Measurements from ENCODE around the gene TEAD3.
"Not testable (repeated sequence)": the region's sequence is repeated elsewhere in the genome, so short reads cannot be mapped to it uniquely, and the experiment has no call there.

The TEAD3 gene

DNA sequence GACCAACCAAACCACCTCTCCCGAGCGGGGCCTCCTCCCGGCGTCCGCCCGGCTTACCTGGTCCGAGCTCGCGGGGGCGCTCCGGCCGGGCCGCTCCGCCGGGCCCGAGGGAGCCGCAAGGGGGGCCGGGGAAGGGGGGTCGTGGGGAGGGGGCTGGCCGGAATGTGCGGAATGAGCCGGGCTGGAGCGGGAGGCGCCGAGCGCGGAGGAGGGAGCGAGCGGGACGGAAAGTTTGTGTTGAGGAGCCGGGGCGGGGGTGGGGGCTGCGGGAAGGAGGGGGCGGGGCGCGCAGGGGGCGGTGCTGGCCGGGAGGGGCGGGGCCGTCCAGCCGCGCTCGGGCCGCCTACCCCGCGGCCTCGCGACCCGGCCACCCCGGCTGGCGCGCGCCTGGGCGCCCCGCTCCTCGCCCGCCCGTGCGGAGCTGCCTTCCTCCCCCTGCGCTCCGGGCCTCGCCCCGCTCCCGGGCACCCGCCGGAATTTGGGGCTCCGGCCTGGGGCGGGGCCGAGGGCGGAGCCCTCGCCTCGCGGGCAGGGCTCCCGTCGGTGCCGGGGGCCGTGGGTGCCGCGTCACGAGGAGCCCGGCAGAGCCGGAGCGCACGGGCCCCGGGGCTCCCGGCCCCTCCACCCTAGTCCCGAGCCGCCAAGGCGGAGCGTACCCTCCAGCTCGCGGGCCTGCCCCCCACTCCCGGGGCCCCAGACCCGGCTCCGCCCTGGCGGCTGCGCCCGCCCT, at the start of gene TEAD3:
TEAD3 (minus strand) TSS at position 239 of the 730 bp plus-strand sequence.
- no peak for DNase-seq
- in situ Hi-C loops (cut with MboI; ENCODE audit: low pct_unique_long_range_greater_than_20kb, low sequenced_read_pairs): no loop called here

DNA sequence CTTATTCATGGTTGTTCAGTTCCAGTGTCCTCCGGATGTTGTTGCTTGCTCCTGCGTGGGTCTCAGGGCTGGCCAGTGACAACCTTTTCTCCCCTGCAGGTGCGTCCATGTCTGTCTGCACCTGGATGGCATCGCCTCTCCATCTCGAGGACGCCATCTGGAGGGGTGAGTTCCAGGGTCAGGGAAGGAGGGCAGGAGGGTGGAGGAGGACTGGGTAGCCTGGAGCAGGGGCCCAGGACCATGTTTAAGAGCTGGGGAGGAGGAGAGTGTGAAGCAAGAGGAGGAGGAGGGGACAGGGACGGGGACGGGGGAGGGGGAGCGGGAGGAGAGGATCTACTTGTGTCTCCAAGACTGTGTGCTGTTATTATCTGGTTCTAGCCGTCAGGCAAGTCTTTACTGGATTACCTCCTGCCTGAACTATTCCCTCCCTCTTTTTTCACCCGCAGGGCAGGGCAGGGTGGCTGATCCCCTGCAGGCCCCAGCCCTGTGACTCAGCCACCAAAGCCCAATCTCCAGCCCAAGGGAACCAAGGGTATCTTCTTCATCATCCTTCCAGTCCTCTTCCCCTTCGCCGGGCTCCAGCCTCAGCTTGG, 48.0 kb upstream of the TEAD3 start:
- in situ Hi-C loops (cut with MboI; ENCODE audit: low pct_unique_long_range_greater_than_20kb, low sequenced_read_pairs): no loop called here
- DNase-seq: no peak

DNA sequence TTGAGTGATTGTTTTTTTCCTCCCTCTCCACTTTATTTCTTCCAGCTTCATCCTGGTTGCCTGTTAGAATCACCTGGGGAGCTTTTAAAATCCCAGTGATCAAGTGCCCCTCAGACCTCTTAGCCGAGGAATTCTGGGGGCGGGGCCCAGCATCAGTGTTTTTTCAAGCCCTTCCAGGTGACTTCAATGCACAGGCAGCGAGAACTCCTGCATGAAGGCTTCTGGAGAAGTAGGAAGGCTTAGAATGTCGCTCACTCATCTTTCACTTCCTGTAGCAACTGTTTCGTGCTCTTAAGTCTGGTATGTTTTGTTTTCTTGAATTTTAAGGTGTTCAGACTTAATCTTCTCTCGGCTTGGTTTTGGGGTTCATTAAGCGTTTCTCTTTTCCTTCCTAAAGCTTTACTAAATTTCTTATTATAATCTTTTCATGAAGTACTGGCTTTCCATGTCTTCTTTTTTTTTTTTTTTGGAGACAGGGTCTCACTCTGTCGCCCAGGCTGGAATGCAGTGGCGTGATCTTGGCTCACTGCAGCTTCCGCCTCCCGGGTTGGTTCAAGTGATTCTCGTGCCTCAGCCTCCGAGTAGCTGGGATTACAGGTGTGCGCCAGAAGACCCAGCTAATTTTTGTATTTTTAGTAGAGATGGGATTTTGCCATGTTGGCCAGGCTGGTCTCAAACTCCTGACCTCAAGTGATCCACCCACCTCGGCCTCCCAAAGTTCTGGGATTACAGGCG, 46.7 kb upstream of the TEAD3 start:
- no peak for DNase-seq
- in situ Hi-C loops (cut with MboI; ENCODE audit: low pct_unique_long_range_greater_than_20kb, low sequenced_read_pairs): no loop called here

DNA sequence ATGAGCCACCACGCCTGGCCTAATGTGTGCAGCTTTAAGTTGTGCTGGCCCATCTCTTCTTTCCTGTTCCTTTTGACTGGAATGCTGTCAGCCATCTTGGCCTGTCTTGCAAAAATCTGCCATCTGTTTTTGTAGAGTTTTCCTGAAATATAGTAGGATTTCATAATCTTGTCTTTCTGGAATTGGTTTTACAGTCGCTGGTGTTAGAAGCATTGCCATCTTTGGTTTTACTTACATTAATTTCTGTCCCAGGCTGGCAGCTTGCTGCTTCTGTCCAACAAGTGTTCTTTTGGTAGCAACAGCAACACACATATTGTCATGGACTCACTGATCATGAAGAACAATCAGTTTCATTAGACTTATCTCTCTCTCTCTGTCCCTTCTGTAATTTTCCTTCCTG, 45.0 kb upstream of the TEAD3 start:
- in situ Hi-C loops (cut with MboI; ENCODE audit: low pct_unique_long_range_greater_than_20kb, low sequenced_read_pairs): no loop called here
- no peak for DNase-seq

DNA sequence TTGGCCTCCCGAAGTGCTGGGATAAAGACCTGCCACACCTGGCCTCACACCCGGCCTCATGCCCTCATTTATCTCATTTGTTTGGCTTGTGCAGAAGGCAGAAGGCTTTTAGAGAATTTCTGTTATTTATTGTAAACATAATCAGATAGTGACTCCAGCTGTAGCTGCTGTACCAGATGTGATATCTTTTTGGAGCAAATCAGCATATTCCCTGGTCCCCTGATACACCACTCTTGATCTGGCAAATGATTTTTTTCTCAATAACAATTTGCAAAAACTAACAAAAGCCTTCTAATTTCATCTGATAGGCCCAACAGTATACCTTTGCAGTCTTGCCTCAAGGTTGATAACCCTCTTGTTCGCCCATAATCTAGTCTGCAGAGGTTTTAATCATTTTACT, 42.3 kb upstream of the TEAD3 start:
- no peak for DNase-seq
- in situ Hi-C loops (cut with MboI; ENCODE audit: low pct_unique_long_range_greater_than_20kb, low sequenced_read_pairs): no loop called here

DNA sequence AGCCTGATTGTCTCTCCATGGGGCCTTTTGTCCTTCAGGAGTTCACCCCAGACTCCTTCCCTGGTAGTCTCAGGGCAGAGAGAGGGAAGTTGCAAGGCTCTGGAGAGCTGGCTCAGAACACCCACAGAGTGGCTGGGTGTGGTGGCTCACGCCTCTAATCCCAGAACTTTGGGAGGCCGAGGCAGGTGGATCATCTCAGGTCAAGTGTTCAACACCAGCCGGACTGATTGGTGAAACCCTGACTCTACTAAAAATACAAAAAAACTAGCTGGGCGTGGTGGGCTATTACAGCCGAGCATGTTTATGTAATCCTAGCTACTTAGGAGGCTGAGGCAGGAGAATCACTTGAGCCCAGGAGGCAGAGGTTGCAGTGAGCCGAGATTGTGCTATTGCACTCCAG, 39.0 kb upstream of the TEAD3 start:
- DNase-seq; in situ Hi-C loops (cut with MboI; ENCODE audit: low pct_unique_long_range_greater_than_20kb, low sequenced_read_pairs): not testable (repeated sequence)

DNA sequence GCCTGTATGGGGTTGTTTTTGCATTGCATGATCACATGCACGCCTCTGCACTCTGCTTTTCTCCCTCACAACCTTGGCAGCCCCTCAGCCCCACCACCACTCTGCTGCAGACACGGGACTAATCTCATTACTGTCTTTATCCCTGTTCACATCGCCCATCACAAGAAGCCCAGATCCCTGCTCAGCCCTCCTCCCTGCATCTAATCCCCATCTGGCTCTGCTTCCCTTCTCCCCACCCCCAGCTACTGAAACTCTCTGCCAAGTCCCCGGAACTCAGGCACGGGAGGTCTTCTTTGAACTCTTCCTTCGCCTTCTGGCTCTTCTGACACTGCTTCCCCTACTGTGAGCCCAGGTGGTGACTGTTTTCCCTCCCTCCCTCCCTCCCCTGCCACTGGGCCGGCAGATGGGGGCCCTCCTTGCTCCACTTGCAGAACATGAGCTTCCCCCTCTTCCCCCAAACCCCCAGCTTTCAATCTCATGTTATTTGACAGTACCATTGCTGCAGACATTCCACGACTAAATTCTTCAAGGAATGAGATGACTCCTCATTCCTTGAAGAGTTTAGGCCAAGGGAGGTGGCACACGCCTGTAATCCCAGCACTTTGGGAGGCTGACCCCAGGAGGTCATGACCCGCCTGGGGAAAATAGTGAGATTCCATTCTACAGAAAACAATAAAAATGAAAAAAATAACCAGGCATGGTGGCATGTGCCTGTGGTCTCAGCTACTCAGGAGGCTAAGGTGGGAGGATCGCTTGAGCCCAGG, 37.7 kb upstream of the TEAD3 start:
- in situ Hi-C loops (cut with MboI; ENCODE audit: low pct_unique_long_range_greater_than_20kb, low sequenced_read_pairs): no loop called here

DNA sequence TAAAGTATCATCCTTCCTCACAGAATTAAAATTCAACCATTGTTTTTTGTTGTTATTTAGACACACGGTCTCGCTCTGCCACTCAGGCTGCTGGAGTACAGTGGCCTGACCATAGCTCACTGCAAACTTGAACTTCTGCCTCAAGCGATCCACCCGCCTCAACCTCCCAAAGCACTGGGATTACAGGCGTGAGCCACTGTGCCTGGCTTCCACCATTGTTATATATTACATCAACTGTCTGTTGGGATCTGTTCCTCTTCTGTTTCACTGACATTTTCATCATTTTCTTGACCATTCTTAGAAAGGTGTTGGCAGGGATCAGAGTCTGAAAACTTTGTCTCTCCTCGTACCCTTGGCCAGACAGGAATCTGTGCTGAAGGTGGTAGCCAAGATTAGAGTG, 37.1 kb upstream of the TEAD3 start:
- no peak for DNase-seq
- in situ Hi-C loops (cut with MboI; ENCODE audit: low pct_unique_long_range_greater_than_20kb, low sequenced_read_pairs): no loop called here

More for the DNA sequence above, 37.7 kb upstream of the TEAD3 start:
- no peak for DNase-seq

DNA sequence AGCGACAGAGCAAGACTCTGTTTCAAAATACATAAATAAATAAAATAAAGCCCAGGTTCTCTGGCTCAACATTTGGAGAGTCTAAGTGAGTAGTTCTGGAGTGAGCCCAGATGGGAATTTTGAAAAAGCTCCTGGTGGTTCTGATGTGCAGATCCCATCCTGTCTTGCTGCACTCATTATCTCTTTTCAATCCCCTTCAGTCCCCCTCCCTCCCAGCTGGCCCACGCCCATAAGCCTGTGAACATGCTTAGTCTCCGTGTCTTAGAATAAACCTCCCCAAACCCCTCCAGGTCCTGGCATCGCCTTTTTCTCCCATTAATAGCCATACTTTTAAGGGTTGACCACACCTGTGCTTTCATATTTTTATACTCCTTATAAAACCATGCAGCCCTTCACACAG, 35.2 kb upstream of the TEAD3 start:
- in situ Hi-C loops (cut with MboI; ENCODE audit: low pct_unique_long_range_greater_than_20kb, low sequenced_read_pairs): no loop called here
- no peak for DNase-seq

DNA sequence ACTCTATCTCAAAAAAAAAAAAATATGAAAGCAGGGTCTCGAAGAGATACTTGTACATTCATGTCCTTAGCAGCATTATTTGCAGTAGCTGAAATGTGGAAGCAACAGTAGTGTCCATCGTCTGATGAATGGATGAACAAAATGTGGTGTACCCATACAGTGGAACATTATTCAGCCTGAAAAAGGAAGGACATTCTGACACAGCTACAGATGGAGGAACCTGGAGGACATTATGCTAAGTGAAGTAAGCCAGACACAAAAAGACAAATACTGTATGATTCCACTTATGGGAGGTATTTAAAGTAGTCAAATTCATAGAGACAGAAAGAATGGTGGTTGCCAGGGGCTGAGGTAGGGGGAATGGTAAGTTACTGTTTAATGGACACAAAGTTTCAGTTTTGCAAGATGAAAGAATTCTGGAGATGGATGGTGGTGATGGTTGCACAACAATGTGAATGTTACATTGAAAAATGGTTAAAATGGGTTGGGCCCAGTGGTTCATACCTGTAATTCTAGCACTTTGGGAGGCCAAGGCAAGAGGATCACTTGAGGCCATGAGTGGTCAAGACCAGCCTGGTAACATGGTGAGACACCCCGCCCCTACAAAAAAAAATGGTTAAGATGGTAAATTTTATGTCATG, 27.6 kb upstream of the TEAD3 start:
- in situ Hi-C loops (cut with MboI; ENCODE audit: low pct_unique_long_range_greater_than_20kb, low sequenced_read_pairs): no loop called here
- no peak for DNase-seq

DNA sequence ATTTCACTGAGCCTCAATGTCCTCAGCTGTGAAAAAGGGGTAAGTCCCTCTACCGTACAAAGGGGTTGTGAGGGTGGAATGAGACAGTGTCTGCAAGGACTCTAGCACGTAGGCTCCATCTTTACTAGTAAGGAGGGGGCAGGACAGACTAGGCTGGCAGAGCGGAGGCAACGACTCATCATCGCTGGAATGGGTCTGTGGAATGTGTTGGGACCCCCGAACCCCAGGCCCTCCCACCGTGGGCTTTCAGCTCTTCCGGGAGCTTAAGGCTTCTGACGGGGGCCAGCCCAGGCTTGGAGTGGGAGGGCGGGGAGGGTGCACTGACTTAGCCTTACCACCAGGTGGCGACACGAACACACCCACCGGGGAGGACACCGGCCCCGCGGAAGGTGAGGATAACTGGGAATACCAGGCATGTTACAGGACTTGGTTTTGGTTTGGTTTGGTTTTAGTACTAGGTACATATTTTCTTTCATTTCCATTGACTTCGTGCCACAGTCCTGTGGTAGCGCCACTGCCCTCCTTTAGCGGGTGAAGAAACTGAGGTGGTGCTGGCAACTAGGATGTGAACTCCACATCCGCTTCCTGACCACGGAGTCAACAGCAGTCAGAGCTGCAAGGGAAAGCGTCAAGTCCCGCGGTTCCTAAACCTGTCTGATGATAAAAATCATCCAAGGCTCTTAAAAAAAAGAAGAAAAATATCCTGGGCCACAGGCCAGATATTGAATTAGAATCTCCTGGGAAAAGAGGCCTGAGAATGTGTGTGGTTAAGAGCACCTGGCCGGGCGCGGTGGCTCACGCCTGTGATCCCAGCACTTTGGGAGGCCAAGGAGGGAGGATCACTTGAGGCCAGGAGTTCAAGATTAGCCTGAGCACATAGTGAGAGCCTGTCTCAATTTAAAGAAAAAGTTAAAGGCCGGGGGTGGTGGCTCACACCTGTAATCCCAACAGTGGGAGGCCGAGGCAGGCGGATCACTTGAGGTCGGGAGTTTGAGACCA, 26.1 kb upstream of the TEAD3 start:
- in situ Hi-C loops (cut with MboI; ENCODE audit: low pct_unique_long_range_greater_than_20kb, low sequenced_read_pairs): no loop called here
- DNase-seq: peak; percentile 73

DNA sequence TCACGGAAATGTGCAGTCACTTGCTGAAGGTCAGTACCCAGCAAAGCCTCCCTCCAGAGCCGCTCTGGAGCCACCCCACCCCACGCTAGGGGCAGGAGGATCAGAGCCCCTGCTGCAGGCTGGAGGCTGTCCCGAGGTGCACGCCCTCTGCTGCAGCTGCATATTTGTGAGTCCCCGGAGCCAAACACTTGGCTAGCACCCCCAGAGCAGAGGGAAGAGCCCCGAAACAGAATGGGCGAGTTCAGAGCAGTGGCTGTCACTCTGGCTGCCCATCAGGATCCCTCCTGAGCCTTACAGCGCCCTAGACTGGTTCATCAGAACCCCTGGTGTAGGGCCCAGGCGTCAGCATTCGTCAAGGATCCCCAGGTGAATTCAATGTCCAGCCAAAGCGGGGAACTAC, 25.3 kb upstream of the TEAD3 start:
- in situ Hi-C loops (cut with MboI; ENCODE audit: low pct_unique_long_range_greater_than_20kb, low sequenced_read_pairs): no loop called here
- no peak for DNase-seq

DNA sequence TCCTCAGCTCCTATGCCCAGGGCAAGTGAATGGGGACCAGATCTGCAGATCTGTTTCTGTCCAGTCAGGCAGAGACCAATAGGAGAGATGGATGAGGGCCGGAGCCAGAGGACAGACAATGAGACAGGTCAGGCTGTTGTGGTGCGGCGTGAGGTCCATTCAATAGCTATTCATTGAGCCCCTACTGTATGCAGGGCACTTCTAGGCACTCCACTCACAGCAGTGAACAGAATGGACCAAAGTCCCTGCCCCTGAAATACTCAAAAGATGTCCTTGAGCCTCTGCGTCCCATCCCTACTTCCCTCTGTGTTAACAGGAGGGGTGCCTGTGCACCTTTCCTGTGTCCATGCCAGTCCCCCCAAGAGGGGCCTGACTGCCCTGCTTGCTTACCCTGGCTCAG, 24.4 kb upstream of the TEAD3 start:
- in situ Hi-C loops (cut with MboI; ENCODE audit: low pct_unique_long_range_greater_than_20kb, low sequenced_read_pairs): no loop called here
- no peak for DNase-seq

DNA sequence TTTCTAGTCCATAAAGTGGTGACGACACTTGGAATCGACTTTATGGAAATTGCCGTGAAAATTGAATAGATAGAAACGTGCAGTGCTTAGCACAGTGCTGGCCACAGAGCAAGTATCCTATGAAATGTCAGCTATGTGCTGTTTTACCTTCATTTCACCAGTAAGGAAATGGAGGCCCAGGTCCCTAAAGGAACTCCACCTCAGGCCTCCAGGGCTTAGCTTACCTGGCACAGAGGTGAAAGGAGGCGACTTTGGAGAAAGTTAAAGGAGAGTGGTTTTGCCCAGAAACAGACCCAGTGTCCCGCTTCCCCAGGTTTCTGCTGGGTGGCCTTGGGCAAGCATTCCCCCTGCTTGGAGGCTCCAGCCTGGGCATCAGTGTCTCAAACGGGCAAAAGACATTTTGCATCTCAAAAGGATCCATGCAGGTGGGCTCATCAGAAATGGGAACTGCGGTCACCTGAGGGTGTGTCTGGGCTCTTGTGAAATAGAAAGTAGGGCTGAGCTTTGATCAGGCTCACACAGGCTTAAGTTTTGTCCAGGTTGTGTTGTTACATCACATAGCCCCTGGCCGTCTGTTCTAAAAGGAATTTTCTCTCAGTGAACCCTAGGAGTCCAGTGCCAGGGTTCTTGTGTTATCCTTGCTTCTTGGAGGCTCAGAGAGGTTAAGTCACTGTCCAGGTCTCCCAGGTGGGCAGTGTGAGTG, 22.6 kb upstream of the TEAD3 start:
- in situ Hi-C loops (cut with MboI; ENCODE audit: low pct_unique_long_range_greater_than_20kb, low sequenced_read_pairs): no loop called here
- DNase-seq: no peak

DNA sequence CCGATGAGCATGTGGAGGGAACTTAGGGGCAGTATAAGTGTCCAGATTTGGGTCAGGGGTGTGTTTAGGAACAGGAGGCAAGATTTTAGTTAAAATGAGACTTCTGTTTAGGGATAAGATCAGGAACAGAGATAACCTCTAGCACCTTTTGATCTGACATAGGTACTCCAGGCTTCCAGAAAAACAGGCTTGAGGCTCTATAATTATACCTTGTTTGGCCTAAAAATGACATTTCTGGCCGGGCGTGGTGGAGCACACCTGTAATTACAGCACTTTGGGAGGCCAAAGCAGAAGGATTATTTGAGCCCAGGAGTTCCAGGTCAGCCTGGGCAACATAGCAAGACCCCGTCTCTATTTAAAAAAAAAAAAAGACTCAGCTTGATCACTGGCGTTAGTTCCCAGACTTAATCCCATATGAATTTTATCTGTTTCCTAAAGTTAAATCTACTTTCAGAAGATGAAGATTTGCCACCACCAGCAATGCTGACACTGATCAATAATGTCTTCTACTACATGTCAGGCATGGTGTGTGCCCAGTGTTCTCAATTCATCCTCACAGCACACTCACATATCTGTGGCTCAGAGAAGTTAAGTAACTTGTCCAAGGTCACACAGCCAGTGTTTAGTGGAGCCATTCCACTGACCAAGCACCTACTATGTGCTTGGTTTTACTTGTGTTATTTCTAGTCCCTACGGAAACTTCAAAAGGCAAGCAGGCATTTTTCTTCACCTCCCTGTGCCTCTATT, 21.9 kb upstream of the TEAD3 start:
- no peak for DNase-seq
- in situ Hi-C loops (cut with MboI; ENCODE audit: low pct_unique_long_range_greater_than_20kb, low sequenced_read_pairs): no loop called here

DNA sequence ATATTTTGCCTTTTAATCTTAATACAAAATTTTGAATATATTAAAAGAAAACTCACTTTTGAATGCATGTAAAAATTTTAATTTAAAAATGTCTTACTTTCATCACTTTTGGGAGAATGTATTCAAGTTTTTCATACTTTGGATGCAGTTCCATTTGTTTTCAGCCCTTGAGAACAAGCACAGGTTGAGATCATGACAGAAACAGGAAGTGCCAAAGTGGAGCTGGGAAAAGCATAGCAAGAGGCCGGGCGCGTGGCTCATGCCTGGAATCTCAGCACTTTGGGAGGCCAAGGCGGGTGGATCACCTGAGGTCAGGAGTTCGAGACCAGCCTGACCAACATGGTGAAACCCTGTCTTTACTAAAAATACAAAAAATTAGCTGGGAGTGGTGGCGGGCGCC, 21.1 kb upstream of the TEAD3 start:
- DNase-seq; in situ Hi-C loops (cut with MboI; ENCODE audit: low pct_unique_long_range_greater_than_20kb, low sequenced_read_pairs): not testable (repeated sequence)

DNA sequence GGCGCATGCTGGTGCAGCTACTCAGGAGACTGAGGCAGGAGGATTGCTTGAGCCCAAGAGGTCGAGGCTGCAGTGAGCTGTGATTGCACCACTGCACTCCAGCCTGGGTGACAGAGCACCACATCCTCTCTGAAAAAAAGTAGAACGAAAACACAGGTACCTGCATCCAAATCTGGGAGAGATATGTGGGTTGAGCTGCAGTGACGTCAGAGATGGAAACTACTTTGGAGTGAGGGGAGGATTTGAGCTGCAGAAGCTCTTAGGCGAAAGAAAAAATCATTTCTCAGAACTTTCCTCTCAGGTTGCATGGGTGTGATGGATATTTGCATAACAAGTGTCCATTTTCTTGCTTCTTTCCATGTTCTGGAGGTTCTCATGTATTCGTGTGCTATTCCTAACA, 19.8 kb upstream of the TEAD3 start:
- in situ Hi-C loops (cut with MboI; ENCODE audit: low pct_unique_long_range_greater_than_20kb, low sequenced_read_pairs): no loop called here
- DNase-seq: no peak

Data from KBM-7 (cell line).